H1 (cell line): ENCODE data around the gene TAL2. TPM values are rescaled to one million over a fixed set of nuclear protein-coding genes. Genes with fewer than 3 reads are reported as not detected.

Source experiments
- CHD2 ChIP-seq: IDR thresholded peaks from 2 replicates; pipeline ENCODE4 v1.6.1; 2012; ENCODE audit warnings: low read length, improper control_type of control experiment
- CREB1 ChIP-seq: IDR thresholded peaks from 2 replicates; pipeline ENCODE4 v1.6.1; 2012; ENCODE audit warnings: inconsistent platforms
- GTF2F1 ChIP-seq: IDR thresholded peaks from 2 replicates; pipeline ENCODE4 v1.6.1; 2012; ENCODE audit warnings: low read depth, low read length, improper control_type of control experiment, borderline replicate concordance
- KDM5A ChIP-seq: fragments of 200-600 bp; IDR thresholded peaks from 2 replicates; pipeline ENCODE4 v1.7.1; 2012; ENCODE audit warnings: mild to moderate bottlenecking, low read length, inconsistent platforms, mixed read lengths
- POLR2A ChIP-seq, 2 experiments: IDR thresholded peaks; 1 replicate in 1 of 2; 2 replicates in 1 of 2; pipeline ENCODE4 v1.6.1; 2011; ENCODE audit warnings: low read depth in 2 of 2, low read length in 2 of 2, mild to moderate bottlenecking in 2 of 2; ENCODE audit errors: control extremely low read depth in 1 of 2
- RNF2 ChIP-seq: fragments of 200-900, 300-1000 bp; sonication (generic); IDR thresholded peaks from 2 replicates; pipeline ENCODE4 v1.7.1; 2016; ENCODE audit warnings: borderline replicate concordance, low read depth, mild to moderate bottlenecking, antibody characterized with exemption, low read length; ENCODE audit not compliant: poor library complexity, severe bottlenecking; ENCODE audit errors: missing control alignments
- TAF1 ChIP-seq: IDR thresholded peaks from 2 replicates; pipeline ENCODE4 v1.6.1; 2011; ENCODE audit warnings: mild to moderate bottlenecking, low read depth, low read length
- ZNF274 ChIP-seq: IDR thresholded peaks from 2 replicates; pipeline ENCODE4 v1.7.0; 2012; ENCODE audit warnings: low read length, borderline replicate concordance; ENCODE audit errors: extremely low read depth
- polyA plus RNA-seq, 7 experiments: library from polyadenylated mRNA; depleted of rRNA in 3 of 7; stranded (reverse) in 5 of 7; unstranded in 2 of 7; fragments of >200 nt in 5 of 7; fragments of 200-250 nt in 2 of 7; gene quantifications; 1 replicate in 5 of 7; 2 replicates in 1 of 7; 4 replicates in 1 of 7; pipeline versions ENCODE4 v1.2.1 to v1.2.3, GENCODE V29; 2011 to 2013; ENCODE audit warnings: missing spikeins in 2 of 7, mixed read lengths in 2 of 7
- total RNA-seq: library from RNA; stranded (reverse); fragmentation: NEBNext Ultra II Directional; extraction: Animal tissue kit (Norgen Biotek cat#: 25700); gene quantifications from 2 replicates; pipeline ENCODE4 v1.2.1, GENCODE V29; 2021

Gene TAL2
- total and polyA plus RNA-seq, 2 of the 8 experiments (the other 6 are each of a cell fraction or from before 2014, with no cell fraction given) = 0.65 to 0.82 TPM

GRCh38 chr9:105672711-105673234 lies 10.5 kb downstream of the TAL2 start (continued):
- no peak for TF ChIP-seq RNF2
- no peak for TF ChIP-seq ZNF274
- no peak for TF ChIP-seq CHD2
- no peak for TF ChIP-seq CREB1
- TF ChIP-seq TAF1 = no peak
- no peak for TF ChIP-seq KDM5A
- TF ChIP-seq POLR2A (IDR thresholded peaks at IDR 0.05; ENCODE audit: control extremely low read depth in 1 of 2, low read depth in 2 of 2, low read length in 2 of 2) = no peak
- TF ChIP-seq GTF2F1 = no peak
